ENCODE measurements around the gene RPS6KL1.

RPS6KL1 gene

DNA sequence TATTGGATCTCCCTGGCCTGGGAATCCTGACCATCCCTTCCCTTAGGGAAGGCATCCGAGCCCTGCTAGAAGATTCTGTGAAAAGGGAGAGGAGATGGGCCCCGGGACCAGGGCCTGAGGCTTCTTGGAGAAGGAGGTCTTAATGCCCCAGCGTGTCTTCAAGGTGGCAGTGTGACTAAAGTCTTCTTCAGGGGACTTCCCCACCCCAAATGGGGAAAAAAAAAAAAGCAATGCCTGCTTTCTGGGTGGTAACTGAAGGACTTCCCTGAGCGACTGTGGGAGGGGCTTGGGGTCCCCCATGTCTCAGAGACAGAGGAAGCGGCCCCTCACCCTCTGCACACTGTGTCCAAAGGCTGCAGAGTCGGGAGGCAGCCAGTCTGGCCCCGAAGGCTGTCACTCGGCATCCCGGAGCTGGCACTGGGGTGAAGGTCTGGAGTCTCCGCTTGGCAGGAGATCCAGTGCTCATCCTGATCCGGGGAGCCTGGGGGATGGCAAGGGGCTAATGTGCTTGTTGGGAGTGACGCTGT is 40.2 kb upstream of the RPS6KL1 start:
- in situ Hi-C loops (cut with HindIII; ENCODE audit: low sequenced_read_pairs) = loop anchor here (5.0 kb wide), 1 partner anchor 101 kb away; no protein-coding TSS in a partner anchor
- DNase-seq (ENCODE audit: low read depth) = no peak
- TF ChIP-seq, protein P1, sequence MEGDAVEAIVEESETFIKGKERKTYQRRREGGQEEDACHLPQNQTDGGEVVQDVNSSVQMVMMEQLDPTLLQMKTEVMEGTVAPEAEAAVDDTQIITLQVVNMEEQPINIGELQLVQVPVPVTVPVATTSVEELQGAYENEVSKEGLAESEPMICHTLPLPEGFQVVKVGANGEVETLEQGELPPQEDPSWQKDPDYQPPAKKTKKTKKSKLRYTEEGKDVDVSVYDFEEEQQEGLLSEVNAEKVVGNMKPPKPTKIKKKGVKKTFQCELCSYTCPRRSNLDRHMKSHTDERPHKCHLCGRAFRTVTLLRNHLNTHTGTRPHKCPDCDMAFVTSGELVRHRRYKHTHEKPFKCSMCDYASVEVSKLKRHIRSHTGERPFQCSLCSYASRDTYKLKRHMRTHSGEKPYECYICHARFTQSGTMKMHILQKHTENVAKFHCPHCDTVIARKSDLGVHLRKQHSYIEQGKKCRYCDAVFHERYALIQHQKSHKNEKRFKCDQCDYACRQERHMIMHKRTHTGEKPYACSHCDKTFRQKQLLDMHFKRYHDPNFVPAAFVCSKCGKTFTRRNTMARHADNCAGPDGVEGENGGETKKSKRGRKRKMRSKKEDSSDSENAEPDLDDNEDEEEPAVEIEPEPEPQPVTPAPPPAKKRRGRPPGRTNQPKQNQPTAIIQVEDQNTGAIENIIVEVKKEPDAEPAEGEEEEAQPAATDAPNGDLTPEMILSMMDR (IDR thresholded peaks at IDR 0.05; ENCODE audit: low read depth, low read length, missing control alignments) = no peak
- no peak overlapping the region for H3K4me3 ChIP-seq (ENCODE audit: low read depth, low read length)

DNA sequence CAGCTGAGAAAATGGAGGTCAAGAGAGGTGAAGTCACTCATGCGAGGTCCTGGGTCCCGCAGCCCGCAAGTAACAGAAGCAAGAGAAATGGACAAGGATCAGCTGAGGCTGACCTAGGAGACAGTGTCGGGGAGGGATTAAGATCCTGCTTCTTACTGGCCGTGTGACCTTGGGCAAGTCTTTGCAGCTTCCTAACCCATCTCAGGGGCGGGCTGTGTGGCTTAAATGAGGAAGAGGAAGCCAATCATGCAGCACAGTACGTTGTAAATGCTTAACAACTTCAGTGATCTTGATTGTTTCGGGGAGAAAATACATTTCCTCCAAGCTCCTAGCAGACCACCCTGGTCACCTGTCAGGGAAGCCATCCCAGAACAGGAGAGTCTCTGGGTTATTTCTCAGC is 39.4 kb upstream of the RPS6KL1 start:
- no peak overlapping the region for H3K4me3 ChIP-seq (ENCODE audit: low read depth, low read length)
- TF ChIP-seq, protein P1 (IDR thresholded peaks at IDR 0.05; ENCODE audit: low read depth, low read length, missing control alignments) = no peak
- in situ Hi-C loops (cut with HindIII; ENCODE audit: low sequenced_read_pairs) = loop anchor here (5.0 kb wide), 1 partner anchor 100 kb away; no protein-coding TSS in a partner anchor
- no peak for DNase-seq (ENCODE audit: low read depth)

DNA sequence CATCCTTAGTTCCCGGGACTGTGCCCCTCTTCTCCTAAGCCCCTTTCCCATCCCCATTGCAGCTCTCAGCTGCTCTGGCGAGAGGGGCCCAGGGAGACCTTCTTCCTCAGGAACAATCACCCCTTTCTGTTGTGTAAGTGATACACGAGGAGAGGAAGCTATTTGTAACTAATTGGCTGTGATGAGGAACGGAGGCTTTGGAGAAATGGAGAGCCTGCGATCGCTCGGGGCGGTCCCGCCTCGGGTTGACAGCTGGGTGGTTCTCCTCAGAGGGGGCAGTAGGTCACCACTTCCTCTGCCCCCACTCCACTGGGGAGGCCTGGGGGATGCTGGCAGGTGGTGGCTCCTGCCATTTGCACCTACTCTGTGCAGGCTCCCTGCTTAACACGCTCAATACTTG is 39.0 kb upstream of the RPS6KL1 start:
- DNase-seq (ENCODE audit: low read depth) = no peak
- TF ChIP-seq, protein P1 (IDR thresholded peaks at IDR 0.05; ENCODE audit: low read depth, low read length, missing control alignments) = no peak
- H3K4me3 ChIP-seq (ENCODE audit: low read depth, low read length) = no peak overlapping the region
- in situ Hi-C loops (cut with HindIII; ENCODE audit: low sequenced_read_pairs) = loop anchor here (5.0 kb wide), 1 partner anchor 100 kb away; no protein-coding TSS in a partner anchor

DNA sequence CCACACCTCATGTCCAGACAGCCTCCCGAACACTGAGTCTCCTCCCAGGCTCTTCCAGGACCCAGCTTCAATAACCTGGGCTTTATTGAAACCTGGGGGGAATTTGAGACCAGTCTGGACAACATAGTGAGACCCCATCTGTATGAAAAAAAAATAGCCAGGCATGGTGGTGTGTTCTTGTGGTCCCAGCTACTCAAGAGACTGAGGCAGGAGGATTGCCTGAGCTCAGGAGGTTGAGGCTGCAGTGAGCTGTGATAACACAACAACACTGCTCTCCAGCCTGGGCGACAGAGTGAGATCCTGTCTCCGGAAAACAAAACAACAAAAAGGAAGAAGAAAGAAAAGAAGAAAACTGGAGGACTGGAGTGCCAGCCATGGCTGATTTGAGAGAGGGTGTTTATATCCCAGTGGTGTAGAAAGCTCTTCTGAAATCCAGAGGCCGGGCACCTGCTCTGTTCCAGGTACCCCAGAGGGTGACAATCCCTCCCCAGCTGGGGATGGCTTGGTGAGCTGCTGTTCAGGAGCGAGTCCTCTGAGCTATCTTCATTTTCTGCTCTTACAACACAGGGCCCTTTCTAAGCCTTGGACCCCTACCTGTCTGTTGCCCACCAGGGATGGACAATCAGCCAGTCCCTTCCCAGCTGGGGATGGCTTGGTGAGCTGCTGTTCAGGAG is 38.3 kb upstream of the RPS6KL1 start:
- no peak for DNase-seq (ENCODE audit: low read depth)
- TF ChIP-seq, protein P1 (IDR thresholded peaks at IDR 0.05; ENCODE audit: low read depth, low read length, missing control alignments) = no peak
- H3K4me3 ChIP-seq (ENCODE audit: low read depth, low read length) = no peak overlapping the region
- in situ Hi-C loops (cut with HindIII; ENCODE audit: low sequenced_read_pairs) = loop anchor here (5.0 kb wide), 1 partner anchor 99 kb away; no protein-coding TSS in a partner anchor

DNA sequence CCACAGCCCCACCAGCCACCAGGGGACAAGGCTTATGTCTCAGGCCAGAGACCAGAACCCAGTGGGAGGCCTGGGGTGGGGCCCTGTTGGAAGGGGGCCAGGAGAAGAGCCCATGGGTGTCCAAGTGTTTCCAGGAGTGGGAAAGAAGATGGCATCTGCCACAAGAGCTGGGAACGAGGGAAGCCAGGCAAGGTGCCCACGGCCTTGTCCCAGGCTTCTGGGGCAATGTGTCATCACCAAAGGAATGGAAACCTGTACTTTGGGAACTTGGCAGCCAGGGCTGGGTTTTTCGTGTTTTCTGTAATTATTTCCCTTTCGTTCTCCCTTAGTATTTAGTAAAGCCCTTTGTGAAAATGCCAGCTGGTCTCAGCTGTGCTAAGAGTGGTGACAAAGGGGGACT is 37.7 kb upstream of the RPS6KL1 start:
- TF ChIP-seq, protein P1 (IDR thresholded peaks at IDR 0.05; ENCODE audit: low read depth, low read length, missing control alignments) = no peak
- no peak for DNase-seq (ENCODE audit: low read depth)
- in situ Hi-C loops (cut with HindIII; ENCODE audit: low sequenced_read_pairs) = loop anchor here (5.0 kb wide), 1 partner anchor 98 kb away; no protein-coding TSS in a partner anchor
- H3K4me3 ChIP-seq (ENCODE audit: low read depth, low read length) = no peak overlapping the region

DNA sequence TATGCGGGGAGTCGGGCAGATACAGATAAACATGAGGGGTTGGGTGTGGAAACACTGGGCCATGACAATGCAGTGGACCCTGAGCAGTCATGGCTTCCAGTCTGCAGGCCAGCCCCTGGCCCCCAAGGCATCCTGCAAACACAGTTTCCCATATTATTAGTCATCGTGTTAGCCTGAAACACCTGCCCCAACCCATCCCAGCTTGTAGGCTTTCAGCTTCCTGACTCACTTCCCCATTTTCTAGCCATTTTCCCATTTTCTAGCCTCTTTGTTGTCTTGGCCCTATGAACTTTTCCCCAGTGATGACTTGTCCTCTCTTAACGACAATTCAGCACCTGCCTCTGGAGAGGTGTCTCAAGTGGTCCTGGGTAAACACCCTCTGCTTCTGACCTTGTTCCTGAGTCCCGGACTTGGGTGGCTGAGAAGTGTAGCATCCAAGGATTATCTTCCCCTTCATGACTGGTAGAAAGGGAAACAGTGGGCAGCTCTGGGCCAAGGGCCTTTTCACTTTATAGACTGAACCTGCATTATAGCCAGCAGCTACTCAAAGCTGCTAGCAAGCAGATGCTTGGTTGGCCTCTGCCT is 36.6 kb upstream of the RPS6KL1 start:
- no peak for DNase-seq (ENCODE audit: low read depth)
- TF ChIP-seq, protein P1 (IDR thresholded peaks at IDR 0.05; ENCODE audit: low read depth, low read length, missing control alignments) = no peak
- H3K4me3 ChIP-seq (ENCODE audit: low read depth, low read length) = no peak overlapping the region
- in situ Hi-C loops (cut with HindIII; ENCODE audit: low sequenced_read_pairs) = loop anchor here (5.0 kb wide), 1 partner anchor 97 kb away; no protein-coding TSS in a partner anchor

Measured in astrocyte of the cerebellum (primary cell).